Duodenal mucosa (tissue), 2 donors: ENCODE measurements around the gene OVCA2.

Source experiments
- H3K27ac ChIP-seq: one replicate; pipeline ENCODE4 v1.7.0; 2013; ENCODE audit warnings: low read depth, low read length
- H3K27me3 ChIP-seq, 2 donors: one replicate each; pipeline ENCODE4 v1.7.0; 2013; ENCODE audit warnings: low read length in 2 of 2, control low read depth in 1 of 2; ENCODE audit not compliant: insufficient read depth in 2 of 2, control insufficient read depth in 1 of 2
- H3K36me3 ChIP-seq, 2 donors: one replicate each; pipeline ENCODE4 v1.7.0; 2013; ENCODE audit warnings: low read length in 2 of 2, control low read depth in 1 of 2; ENCODE audit not compliant: insufficient read depth in 2 of 2, control insufficient read depth in 1 of 2
- H3K4me1 ChIP-seq, 2 donors: one replicate each; pipeline ENCODE4 v1.7.0; 2013; ENCODE audit warnings: low read length in 2 of 2, control low read depth in 1 of 2; ENCODE audit not compliant: insufficient read depth in 2 of 2, control insufficient read depth in 1 of 2
- H3K4me3 ChIP-seq, 2 donors: one replicate each; pipeline ENCODE4 v1.7.0; 2013; ENCODE audit warnings: low read length in 2 of 2, low read depth in 1 of 2
- H3K9ac ChIP-seq, 2 donors: one replicate each; pipeline ENCODE4 v1.7.0; 2013; ENCODE audit warnings: low read length in 2 of 2, low read depth in 1 of 2
- H3K9me3 ChIP-seq, 2 donors: one replicate each; pipeline ENCODE4 v1.7.0; 2013; ENCODE audit warnings: low read length in 2 of 2, control low read depth in 1 of 2; ENCODE audit not compliant: control insufficient read depth in 1 of 2

OVCA2 gene

DNA sequence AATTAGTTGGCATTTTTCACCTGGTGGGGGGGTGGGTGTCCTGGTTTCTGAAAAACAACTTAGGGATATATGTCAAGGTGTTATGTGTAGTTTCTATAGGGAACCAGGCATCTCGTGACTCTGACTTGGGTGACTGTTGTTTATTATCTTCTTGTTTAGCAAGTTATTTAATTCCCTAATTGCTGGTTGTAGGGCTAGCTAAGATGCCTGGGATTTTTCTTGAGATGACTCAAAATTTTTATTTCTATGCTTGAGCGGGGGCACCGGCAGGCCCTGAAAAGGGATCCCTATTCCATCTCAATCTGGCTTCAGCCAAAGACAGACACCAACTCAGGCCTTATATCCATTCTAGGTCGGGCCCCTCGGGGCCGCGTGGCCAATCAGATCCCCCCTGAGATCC is 8.7 kb upstream of the OVCA2 start:
- H3K4me3 ChIP-seq = no peak overlapping the region
- H3K4me1 ChIP-seq = peaks cover 9% of the 10 kb centered on the region in 2 donors
- no peak overlapping the region for H3K27ac ChIP-seq
- H3K27me3 ChIP-seq = peaks cover 7 to 10% of the 10 kb centered on the region in 2 donors
- no peaks in the 10 kb centered on the region for H3K9me3 ChIP-seq
- no peak overlapping the region for H3K9ac ChIP-seq
- H3K36me3 ChIP-seq = peaks cover 10 to 27% of the 10 kb centered on the region in 2 donors

DNA sequence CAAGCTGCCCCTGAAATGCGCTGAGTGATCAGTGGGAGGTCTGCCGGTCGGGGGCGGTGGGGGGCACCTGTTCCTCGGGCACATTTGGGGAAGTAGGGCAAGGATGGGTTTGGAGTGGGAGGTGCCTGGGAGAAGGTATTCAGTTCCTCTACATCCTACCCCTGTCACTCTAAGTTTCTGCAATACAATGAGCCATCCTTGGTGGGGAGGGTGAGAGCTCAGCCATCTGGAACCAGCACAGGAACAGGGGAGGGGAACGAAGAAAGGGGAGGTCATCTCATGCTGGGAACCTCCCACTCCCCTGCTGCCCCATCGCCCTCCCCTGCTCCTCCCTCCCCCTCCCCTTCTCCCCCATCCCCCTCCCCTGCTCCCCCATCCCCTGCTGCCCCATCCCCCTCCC is 7.7 kb upstream of the OVCA2 start:
- H3K27ac ChIP-seq = no peak overlapping the region
- no peaks in the 10 kb centered on the region for H3K27me3 ChIP-seq
- H3K9ac ChIP-seq = no peak overlapping the region
- peaks cover 10 to 33% of the 10 kb centered on the region in 2 donors for H3K36me3 ChIP-seq
- H3K4me1 ChIP-seq = peaks cover 9% of the 10 kb centered on the region in 2 donors
- H3K9me3 ChIP-seq = no peaks in the 10 kb centered on the region
- no peak overlapping the region for H3K4me3 ChIP-seq

DNA sequence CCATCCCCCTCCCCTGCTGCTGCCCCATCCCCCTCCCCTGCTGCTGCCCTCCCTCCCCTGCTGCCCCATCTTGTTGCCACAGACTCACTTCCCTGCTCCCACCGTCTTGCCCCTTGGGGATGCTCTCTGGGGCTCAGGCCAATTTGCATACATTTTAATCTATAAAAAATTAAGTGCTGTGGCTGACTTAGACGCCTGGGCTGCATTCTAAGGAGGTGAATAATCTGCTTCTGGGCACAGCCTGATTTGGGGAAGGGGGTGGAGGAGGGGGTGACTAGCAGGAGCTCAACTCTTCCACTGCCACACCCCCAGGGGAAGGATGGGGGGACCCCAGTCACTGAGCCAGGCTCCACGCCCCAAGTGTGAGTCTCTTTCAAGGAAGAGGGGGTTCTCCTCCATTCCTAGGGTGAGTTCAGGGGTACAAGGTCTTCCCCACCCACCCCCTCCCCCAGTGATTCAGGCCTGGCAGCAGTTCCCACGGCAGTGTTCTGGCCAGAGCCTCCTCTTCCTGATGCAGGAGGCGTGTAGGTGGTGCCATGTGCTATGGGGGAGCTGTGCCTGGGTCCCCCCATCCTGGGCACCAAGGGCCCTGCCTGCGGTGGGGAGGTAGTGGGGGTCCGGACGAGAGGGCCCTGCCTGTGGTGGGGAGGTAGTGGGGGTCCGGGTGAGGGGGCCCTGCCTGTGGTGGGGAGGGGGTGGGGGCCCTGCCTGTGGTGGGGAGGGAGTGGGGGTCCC is 6.8 kb upstream of the OVCA2 start:
- Histone ChIP-seq H3K9me3 (no peaks in the 10 kb centered on the region), H3K4me1 (peaks cover 6 to 9% of the 10 kb centered on the region in 2 donors), H3K4me3 (no peak overlapping the region), H3K27ac (no peak overlapping the region), H3K27me3 (no peaks in the 10 kb centered on the region), H3K9ac (no peak overlapping the region), H3K36me3 (peaks cover 10 to 33% of the 10 kb centered on the region in 2 donors)

DNA sequence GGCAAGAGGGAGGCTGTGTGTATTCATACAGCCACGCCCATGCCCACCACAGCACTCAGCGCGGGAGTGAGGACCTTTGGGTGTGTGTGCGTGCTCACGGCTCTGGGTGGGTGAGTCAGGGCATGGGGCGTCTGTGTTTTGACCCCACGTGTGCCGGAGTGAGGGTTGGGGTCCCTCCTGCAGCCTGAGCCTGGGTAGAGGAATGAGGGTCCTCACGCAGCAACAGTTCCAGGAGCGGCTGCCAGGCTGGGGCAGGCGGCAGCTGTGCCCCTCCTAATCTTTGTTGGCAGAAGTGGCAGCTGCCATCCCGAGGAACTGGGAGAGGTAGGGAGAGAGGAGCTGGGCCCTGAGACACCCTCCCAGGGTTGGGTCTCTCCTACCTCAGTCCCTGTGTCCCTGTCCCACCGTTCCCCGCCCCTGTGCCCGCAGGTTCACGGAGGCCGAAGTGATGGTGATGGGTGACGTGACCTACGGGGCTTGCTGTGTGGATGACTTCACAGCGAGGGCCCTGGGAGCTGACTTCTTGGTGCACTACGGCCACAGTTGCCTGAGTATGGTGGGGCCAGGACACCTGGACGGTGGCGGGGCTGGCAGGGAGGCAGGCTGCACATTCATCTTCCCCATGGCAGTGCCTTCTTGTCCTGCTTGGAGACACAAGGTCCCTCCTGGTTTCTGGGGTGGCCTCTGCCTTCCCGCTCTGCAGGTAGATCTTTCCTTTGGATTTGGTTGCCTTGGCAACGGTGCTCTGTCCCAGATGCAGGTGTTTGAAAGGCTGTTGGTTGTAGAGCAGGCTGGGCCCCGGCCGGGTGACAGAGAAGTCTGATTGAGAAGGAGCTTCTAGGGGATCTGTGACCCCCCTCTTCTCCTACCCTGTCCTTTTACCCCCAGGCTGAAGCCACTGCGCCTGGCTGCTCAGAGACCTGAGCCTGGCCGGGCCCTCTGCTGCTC is 6.0 kb upstream of the OVCA2 start:
- H3K9me3 ChIP-seq = no peaks in the 10 kb centered on the region
- peaks cover 10 to 33% of the 10 kb centered on the region in 2 donors for H3K36me3 ChIP-seq
- no peaks in the 10 kb centered on the region for H3K27me3 ChIP-seq
- H3K4me3 ChIP-seq = no peak overlapping the region
- H3K9ac ChIP-seq = no peak overlapping the region
- H3K27ac ChIP-seq = no peak overlapping the region
- H3K4me1 ChIP-seq = peaks cover 3 to 5% of the 10 kb centered on the region in 2 donors

DNA sequence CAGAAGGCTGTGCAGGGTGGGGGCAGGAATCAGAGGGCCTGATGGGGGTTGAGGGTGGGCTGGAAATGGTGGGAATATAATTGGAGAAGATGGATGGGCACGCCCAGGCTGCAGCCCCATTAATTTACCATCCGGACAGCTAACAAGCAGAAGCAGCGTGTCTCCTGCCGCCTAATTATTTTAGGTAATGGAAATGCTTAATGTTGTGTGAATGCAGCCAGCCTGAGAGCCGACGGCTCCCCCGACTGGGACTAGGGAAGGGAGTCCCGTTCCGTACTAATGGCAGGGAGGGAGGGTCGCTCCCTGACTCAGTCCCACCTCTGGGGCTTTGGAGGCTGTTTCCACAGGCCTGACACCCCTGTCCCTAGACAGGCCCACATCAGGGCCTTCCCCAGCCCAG is 4.7 kb upstream of the OVCA2 start:
- no peak overlapping the region for H3K4me3 ChIP-seq
- no peaks in the 10 kb centered on the region for H3K27me3 ChIP-seq
- peaks cover 10 to 33% of the 10 kb centered on the region in 2 donors for H3K36me3 ChIP-seq
- no peaks in the 10 kb centered on the region for H3K9me3 ChIP-seq
- H3K4me1 ChIP-seq = peaks cover 0 to 5% of the 10 kb centered on the region in 2 donors
- H3K27ac ChIP-seq = no peak overlapping the region
- no peak overlapping the region for H3K9ac ChIP-seq

DNA sequence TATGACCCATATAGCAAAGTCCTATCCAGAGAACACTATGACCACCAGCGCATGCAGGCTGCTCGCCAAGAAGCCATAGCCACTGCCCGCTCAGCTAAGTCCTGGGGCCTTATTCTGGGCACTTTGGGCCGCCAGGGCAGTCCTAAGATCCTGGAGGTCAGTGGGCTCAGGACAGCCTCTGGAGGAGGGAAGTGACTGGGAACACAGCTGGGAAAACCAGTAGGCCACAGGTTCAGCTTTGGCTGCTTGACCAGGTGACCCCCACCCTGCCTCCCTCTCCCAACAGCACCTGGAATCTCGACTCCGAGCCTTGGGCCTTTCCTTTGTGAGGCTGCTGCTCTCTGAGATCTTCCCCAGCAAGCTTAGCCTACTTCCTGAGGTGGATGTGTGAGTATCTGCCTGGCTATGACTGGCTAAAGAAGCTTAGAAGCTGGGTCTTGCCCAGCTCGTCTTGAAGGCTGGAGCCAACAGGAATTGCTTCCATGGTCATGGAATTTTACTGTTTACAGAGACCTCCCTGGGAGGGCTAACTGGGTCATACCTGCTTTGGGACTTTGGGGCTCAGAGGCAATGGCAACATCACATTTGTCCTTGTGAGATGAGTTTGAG is 1.5 kb upstream of the OVCA2 start:
- H3K27me3 ChIP-seq = no peaks in the 10 kb centered on the region
- no peak overlapping the region for H3K27ac ChIP-seq
- H3K36me3 ChIP-seq = peaks cover 10 to 47% of the 10 kb centered on the region in 2 donors
- no peak overlapping the region for H3K4me3 ChIP-seq
- no peaks in the 10 kb centered on the region for H3K9me3 ChIP-seq
- H3K4me1 ChIP-seq = peaks cover 9 to 17% of the 10 kb centered on the region in 2 donors
- H3K9ac ChIP-seq = no peak overlapping the region

DNA sequence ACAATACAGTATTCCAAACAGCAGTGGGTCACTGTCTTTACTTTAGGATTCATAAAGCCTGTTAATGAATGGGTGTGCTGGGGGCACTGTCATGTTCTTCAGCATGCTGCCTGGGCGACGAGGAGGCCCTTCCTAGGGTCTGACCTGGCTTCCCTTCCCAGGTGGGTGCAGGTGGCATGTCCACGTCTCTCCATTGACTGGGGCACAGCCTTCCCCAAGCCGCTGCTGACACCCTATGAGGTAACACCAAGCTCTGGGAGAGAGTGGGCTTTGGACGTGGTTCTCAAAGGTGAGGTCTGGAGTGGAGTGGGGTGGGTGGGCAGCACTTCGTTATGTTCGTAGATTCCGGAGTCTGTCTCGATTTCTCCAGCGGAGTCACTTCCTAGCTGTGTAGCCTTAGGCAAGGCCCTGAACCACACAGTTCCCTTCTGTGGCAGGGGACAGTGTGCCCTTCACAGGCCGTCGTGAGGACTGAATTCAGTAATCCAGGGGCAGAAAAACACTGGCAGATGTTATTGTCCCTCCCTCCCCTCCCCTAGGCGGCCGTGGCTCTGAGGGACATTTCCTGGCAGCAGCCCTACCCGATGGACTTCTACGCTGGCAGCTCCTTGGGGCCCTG is 771 bp upstream of the OVCA2 start:
- Histone ChIP-seq H3K4me1 (peaks cover 9 to 17% of the 10 kb centered on the region in 2 donors), H3K36me3 (peaks cover 10 to 42% of the 10 kb centered on the region in 2 donors), H3K27me3 (no peaks in the 10 kb centered on the region), H3K27ac (peak overlapping the region; percentile 58), H3K4me3 (peak overlapping the region; percentile 92 to 96), H3K9ac (peak overlapping the region in 1 of 2 donors; percentile 92), H3K9me3 (no peaks in the 10 kb centered on the region)

DNA sequence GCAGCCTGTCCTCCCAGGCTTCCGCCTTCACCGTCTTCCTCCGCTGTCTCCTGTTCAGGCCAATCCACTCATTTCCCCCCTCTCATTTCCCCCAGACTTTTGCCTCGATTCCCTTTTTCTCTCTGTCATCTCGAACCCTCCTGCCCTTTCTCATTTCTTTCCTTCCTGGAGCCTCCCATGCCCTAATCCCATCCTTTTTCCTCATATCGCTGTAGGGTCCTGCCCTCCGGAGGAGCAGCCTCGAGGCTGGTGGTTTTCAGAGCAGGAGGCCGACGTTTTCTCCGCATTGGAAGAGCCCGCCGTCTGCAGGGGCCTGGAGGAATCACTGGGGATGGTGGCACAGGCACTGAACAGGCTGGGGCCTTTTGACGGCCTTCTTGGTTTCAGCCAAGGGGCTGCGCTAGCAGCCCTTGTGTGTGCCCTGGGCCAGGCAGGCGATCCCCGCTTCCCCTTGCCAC is 597 bp downstream of the OVCA2 start:
- Histone ChIP-seq H3K4me3 (peak overlapping the region; percentile 92 to 96), H3K27ac (peak overlapping the region; percentile 90), H3K4me1 (peaks cover 9 to 17% of the 10 kb centered on the region in 2 donors), H3K9me3 (no peaks in the 10 kb centered on the region), H3K36me3 (peaks cover 2 to 29% of the 10 kb centered on the region in 2 donors), H3K27me3 (no peaks in the 10 kb centered on the region), H3K9ac (peak overlapping the region; percentile 71 to 92)

DNA sequence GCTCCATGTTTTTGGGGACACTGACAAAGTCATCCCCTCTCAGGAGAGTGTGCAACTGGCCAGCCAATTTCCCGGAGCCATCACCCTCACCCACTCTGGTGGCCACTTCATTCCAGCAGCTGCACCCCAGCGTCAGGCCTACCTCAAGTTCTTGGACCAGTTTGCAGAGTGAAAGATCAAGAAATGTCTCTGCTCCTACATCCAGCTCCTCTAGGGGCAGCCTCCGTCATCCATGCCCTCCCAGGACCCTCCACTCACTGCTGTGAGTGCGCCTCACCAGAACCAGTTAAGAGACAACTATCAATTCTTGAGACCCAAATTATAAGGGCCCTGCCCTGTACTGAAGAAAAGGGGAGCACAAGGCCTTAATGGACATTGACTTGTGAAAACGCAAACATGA is 1.1 kb downstream of the OVCA2 start:
- Histone ChIP-seq H3K27me3 (no peaks in the 10 kb centered on the region), H3K4me3 (peak overlapping the region; percentile 92 to 96), H3K9ac (peak overlapping the region; percentile 71 to 92), H3K36me3 (peaks cover 0 to 24% of the 10 kb centered on the region in 2 donors), H3K27ac (no peak overlapping the region), H3K9me3 (no peaks in the 10 kb centered on the region), H3K4me1 (peaks cover 9 to 17% of the 10 kb centered on the region in 2 donors)
